Posterior vena cava (tissue), 2 donors: ENCODE results near the gene NAA30. TPM values are rescaled to one million over a fixed set of nuclear protein-coding genes. Genes with fewer than 3 reads are reported as not detected.

Experiments
- DNase-seq: peaks from one replicate; pipeline ENCODE4 v3.0.0-alpha.2; 2020; ENCODE audit warnings: low spot score
- intact Hi-C, 2 donors: fragments of 100-400 bp; cut with DNase I; formaldehyde crosslinking; loops; one replicate each; pipeline versions ENCODE4 v1.14.1 to v1.14.2; 2022 to 2023
- total RNA-seq, 2 donors: library from RNA; stranded (reverse); fragmentation: NEBNext Ultra II Directional; extraction: Animal tissue kit (Norgen Biotek cat#: 25700); gene quantifications; one replicate each; pipeline ENCODE4 v1.2.1, GENCODE V29; 2021
- donor health status: DM: yes; HTN: yes; CAD: no.
- donor health status: DM: yes; HTN: yes; CAD: no.

NAA30 gene
- total RNA-seq, 2 donors from 2014 or later: 19.8 to 22.3 TPM

GRCh38 chr14:57464008-57464730 lies 73.8 kb downstream of the NAA30 start:
- intact Hi-C loops: no loop called here
- no peak for DNase-seq

Other genes starting within 250 kb of the NAA30 start
- gene EXOC5, start 121.7 kb upstream of the NAA30 start, total RNA-seq: 10 to 100 TPM; 81.3 to 98.6 TPM
- gene AP5M1, start 121.6 kb upstream of the NAA30 start, total RNA-seq: 10 to 100 TPM; 36.4 to 39.9 TPM
- gene CCDC198, start 103.3 kb downstream of the NAA30 start, total RNA-seq: not detected